Colon (tissue), 2 donors: Measurements from ENCODE around the gene KANSL1L.

Source experiments
- FAIRE-seq: peaks from 2 replicates; lab custom pipeline; 2012; peaks lifted over from hg19 to GRCh38; lab: Jason Lieb, UNC
- donor health status: control.
- donor health status: control.

KANSL1L gene

DNA sequence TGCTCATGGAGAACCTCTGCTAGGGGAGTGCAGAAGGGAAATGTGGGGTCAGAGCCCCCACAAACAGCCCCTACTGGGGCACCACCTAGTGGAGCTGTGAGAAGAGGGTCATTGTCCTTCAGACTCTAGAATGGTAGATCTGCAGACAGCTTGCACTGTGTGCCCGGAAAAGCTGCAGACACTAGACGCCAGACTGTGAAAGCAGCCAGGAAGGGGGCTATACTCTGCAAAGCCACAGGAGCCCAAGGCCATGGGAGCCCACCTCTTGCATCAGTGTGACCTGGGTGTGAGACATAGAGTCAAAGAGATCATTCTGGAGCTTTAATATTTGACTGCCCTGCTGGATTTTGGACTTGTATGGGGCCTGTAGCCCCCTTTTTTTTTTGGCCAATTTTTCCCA, 107.9 kb downstream of the KANSL1L start:
- FAIRE-seq, result no peak

DNA sequence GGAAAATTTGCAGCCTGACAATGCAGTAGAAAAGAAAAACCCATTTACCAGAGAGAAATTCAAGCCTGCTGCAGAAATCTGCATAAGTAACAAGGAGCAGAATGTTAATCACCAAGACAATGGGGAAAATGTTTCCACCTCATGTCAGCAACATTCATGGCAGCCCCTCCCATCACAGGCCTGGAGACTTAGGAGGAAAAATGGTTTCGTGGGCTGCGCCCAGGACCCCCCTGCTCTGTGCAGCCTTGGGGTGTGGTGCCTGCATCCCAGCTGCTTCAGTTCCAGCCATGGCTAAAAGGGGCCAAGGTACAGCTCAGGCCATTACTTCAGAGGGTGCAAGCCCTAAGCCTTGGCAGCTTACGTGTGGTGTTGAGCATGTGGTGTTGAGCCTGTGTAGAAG, 115.4 kb downstream of the KANSL1L start:
- no peak for FAIRE-seq

DNA sequence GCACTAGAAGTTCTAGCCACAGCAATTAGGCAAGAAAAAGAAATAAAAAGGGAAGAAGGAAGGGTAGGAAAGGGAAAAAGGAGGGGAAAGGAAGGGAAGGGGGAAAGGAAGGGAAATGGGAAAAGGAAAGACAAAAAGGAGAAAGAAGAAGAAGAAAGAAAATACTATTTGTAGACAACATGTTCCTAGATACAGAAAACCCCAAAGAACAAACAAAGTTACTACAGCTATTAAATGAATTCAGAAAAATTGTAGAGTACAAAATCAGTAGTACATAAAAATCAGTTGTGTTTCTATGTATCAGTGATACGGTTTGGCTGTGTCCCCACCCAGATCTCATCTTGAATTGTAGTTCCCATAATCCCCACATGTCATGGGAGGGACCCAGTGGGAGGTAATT, 116.5 kb downstream of the KANSL1L start:
- FAIRE-seq, result no peak

DNA sequence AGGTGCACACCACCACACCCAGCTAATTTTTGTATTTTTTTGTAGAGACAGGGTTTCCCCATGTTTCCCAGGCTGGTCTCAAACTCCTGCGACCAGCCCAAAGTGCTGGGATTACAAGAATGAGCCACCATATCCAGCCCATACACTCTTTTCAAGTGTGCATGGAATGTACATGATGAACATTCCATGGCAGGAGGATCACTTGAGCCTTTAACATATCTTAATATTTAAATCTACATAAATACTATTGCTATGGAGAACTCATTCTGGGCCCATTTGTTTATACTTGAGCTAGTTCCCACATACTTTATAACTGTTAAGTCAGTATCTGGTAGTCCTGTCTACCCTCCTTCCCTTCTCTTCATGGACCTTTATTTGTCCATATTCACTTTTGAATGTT, 120.3 kb downstream of the KANSL1L start:
- FAIRE-seq, result no peak

DNA sequence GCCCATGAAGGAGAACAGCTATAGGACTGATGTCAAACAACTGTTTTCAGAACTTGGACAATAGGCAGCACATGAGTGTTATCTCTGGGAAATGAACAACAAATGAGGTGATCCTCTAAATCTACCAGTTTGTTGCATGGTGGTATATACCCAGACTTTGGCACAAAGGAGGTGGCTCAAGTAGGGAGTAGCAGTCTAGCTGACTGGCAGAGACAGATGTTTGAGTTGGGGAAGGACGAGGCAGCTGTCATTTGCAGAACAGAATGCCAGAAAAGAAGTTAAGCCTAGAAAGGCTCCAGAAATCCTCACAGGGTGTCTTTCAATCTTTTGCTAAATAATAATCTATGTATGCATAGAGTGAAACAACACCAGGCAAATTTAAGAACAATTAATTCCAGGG, 121.4 kb downstream of the KANSL1L start:
- no peak for FAIRE-seq

DNA sequence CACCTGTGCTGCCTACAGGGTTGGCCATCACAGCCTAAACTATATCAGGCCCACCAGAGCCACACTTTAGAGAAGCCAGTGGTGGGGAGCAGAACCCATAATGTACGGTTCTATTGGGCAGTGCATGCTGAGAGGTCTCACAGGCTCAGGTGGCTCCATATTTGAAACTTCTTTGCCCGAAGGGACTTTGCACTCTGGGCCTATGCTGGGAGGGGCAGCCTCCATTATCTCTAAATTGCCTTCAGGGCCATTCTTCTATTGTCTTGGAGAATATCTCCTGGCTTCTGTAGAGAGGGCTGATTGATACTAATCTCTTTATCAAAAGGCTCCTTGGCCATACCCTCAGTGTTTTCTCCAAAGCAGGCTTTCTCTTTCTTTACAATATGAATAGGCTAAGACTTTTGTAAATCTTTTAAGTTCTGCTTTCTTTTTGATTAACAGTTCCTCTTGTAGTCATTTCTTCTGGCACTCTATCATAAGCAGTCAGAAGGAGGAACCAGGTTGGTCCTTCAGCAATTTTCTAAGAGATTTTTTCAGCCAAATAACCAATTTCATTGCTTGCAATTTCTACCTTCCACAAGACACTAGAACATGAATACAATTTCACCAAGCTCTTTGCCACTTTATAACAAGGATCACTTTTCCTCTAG, 124.2 kb downstream of the KANSL1L start:
- FAIRE-seq, result no peak

DNA sequence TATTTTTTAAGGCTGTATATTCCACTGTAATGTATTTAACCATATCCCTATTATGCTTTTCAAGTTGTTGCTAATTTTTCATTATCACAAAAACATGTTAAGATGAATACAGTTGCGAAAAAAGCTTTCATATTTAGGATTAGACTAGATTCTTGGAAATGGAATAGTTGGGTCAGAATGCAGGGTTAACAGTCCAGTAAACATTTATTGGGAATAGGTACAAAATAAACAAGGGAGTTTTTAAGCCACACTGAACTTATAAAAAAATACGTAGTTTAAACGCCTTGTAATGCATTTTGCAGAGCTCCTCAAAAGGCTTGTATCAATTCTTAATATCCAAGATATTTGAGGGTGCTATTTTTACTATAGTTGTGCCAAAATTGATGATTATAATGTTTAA, 133.1 kb downstream of the KANSL1L start:
- no peak for FAIRE-seq

DNA sequence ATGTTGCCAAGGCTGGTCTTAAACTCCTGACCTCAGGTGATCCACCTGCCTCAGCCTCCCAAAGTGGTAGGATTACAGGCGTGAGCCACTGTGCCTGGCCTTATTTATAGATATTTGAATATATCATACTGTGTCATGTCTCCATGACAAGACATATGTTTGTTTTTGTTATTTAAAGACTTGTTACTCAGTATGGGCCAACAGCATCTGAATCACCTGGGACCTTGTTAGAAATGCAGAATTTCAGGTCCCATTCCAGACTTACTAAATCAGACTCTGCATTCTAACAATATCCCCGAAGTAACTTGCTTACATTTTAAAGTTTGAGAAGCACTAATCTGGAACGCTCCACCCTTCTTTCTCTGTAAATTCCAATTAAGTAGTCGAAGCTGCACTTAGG, 135.5 kb downstream of the KANSL1L start:
- no peak for FAIRE-seq

DNA sequence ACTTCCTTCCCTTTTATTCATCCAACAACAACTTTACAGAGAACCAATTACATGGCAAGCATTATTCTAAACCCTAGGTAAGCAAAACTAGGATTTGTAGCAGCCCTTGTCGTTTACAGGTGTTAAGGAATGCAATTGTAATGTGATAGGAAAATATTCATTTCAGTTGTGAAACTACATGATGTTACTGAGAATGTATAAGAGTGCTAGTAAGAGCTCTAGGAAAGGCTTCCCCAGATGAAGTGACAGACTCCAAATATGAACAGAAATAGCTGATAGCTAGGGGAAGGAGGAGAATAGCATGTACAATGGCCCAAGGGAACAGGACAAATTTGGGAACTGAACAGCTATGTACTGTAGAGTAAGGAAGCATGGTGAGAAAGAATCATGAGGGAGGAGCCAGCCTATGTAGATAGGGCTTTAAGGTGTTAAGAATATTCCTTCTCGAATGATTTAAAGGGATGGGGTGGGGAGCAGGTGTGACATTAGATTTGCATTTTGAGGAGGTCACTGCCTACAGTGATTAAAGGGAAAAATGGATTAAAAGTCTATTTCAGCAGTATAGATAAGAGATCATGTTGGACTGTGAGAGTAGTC, 137.0 kb downstream of the KANSL1L start:
- no peak for FAIRE-seq

DNA sequence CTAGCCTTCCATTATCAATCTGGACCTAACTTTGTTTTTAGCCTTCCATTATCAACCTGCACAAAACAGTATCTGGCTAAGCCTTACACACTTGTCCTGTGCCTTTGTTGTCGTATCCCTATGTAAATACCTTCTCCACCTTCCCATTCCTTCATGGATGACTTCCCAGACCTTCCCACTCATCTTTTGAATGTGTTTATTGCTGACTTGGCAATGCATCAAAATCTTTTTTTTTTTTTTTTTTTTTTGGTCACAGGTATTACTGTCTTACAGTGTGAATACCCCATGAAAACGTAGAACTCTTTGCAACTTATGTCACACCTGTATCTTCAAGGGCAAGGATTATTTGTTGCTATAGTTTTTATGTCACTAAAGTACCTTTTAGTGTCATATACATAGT, 143.0 kb downstream of the KANSL1L start:
- no peak for FAIRE-seq

DNA sequence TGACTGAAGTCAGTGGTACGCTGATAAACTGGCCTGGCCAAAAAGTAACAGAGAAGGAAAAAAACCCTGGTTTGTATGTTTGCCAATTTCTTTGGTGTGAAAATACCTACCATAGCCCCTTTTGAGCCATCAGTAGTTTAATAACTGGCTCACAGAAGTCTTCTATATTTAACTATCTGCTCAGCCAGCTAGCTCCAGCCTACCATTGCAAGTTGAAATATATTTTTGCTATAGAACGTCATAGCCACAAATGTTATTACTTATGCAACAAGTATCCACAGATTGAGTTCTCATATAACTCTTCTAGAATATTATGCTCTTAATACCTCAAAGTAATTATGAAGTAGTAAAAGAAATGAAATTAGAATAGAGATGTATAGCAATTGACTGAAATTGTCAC, 143.6 kb downstream of the KANSL1L start:
- no peak for FAIRE-seq

DNA sequence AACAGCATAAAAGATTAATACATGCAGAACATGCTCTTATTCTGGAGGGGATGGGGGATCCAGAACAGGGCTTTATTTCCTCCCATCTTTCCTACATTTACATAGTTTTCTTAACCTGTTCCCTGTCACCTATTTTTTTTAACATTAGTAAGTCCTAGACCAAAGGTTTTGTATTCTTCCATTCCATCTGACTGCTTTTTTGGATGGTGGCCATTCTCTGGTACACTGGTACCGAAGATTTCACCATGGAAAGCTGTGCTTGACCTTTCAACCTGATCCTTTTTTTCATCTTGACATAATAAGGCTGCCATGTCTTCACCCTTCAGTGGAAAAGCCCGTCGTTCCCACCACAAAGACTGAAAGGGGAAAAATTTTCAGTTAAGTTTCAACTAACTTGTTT, 148.4 kb downstream of the KANSL1L start:
- FAIRE-seq, result no peak

DNA sequence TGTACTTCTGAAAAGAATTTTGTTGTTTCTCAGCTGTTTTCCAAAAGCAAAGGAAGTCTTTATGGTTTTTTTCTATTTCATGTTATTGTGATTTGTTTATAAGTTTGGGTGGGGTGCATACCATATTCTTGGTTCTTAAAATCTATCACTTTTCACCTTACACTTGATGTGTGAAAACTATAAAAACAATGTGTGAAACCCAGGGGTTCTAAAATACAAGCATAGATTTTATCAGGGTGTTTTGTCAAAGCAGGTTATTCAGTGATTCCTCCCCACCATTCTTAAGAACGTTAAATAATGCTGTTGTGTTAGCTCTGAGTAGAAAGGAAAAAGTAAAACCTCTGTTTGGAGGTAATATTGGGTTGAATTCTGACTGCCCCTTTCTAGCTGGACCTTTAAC, 151.1 kb downstream of the KANSL1L start:
- FAIRE-seq, result peak; percentile 18

DNA sequence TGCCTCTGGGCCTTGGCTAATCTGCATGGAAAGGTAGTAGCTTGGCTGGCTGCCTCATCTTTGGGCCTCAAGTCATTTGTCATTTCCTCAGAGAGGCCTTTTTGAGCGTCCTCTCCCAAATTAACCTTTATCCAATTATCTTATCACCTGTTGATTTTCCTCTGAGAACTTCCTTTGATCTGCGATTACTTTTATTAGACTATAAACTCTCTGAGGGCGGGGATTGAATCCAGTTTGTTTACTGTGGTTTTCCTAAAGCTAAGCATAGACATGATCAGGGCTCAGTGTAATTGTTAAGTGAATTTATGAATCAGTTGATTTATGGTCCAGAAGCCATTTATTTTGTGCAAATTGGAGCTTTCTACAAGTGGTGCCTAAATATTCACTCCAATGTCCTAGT, 161.3 kb downstream of the KANSL1L start:
- FAIRE-seq, result no peak

DNA sequence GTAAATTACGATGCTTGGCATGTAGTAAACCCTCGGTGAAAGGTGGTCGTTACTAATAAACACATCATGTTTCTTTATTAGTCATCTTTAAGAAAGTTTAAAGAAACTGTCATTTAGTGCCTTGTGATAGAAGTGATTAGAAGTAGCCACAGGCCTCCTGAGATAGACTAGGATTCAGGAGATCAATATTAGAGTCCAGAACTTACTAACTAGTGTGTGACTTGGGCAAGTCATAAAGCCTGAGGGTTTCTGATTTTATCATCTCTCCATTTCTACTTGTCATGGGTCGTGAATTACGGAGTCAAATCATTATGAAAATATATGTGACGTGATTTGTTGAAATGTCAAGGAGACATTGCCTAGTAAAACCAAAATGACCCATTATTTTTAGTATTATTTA, 162.1 kb downstream of the KANSL1L start:
- no peak for FAIRE-seq

DNA sequence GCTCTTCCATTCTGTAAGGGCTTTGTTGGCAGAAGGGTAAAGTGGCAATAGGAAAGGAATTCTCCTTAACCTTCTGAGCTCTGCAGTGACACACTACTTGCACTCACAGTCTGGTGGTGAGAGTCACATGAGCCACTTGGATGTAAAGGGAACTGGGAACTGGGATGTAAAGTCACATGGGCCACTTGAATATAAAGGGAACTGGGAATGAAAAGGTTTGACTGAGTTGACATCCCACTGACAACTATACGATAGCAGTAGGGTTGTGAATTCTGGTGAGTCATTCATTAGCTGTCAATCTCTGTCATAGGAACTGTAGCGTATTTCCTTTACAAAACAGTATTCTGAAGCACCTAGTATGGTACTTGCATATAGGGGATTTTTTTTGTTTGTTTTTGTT, 163.3 kb downstream of the KANSL1L start:
- no peak for FAIRE-seq

DNA sequence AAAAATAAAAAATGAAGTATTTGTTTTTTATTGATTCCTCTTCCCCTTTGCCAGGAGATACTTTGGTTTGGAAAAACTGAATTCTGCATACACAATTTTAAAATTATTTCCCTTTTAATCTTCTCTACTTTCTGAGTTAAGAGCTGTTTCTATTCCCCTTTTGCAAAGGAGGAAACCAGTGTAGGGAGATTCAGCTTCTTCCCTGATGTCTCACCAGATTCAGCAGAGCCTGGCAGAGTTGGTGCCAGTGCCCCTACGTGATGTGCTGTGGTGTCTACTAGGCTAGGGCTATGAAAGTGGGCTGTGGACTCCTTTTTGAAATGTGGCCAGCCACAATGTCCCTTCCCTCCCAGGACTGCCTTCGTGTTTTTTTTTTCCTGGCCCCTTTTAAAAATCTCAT, 166.3 kb downstream of the KANSL1L start:
- FAIRE-seq, result no peak

DNA sequence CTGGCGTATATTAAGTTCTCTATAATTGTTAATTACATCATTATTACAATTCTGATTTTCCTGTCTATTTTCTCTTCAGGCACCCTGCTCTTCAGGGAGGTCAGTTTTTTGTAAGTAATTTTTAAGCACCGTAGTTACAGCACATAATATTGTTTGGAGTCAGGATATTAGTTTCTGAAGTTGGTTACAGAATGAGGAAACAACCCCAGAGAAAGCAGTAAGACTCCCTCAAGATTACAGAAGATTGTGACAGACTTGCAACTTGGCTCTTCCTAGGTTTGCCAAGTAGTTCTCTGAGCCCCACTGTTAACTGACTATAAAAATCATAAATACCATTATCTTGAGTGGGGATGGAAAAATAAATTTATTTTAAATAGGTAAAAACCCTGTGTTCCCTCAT, 167.8 kb downstream of the KANSL1L start:
- FAIRE-seq, result no peak

DNA sequence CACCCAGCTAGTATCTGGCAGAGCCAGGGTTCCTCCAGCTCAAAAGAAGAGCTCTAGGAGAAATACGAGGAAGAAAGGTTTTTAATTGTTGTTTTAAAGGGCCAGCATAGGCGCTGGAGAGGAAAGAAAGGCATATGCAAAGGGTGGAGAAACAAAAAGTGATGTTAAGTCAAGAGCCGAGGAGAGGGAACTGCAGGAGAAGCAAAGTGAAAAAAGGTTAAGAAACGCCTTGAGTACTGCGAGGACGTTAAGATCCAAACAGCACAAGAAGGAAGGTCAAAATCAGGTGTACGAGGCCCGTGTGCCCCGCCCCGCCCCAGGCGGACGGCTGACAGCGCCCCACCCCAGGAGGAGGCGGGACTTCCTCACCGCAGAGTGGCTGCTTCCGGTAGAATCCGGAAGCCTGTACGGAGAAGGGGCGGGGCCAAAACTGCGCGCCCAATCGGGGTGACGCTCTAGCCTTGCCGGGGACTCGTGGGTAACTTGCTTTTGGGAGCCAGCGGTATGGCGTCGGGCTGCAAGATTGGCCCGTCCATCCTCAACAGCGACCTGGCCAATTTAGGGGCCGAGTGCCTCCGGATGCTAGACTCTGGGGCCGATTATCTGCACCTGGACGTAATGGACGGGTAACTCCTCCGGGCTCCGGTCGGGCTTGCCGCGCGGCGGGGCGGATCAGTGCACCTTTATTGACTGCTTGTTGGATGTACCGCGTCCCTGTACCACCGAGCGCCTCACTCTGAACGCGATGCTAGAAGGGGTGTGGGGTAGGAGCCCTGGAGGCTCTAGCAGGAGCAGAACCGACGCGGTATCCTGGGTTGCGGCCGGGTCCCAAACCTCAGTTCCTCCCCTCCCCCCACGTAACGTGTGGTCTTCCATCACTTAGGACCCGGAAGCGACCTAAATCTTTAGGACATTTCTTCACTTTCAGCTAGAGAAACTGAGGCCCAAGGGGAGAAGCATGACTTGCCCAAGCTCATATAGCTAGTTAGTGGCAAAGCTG, 168.8 kb downstream of the KANSL1L start, which contains the start of gene RPE:
RPE (plus strand) TSS at position 481 of the 1,000 bp plus-strand sequence; CDS start at position 505, 24 bp downstream.
- no peak for FAIRE-seq

DNA sequence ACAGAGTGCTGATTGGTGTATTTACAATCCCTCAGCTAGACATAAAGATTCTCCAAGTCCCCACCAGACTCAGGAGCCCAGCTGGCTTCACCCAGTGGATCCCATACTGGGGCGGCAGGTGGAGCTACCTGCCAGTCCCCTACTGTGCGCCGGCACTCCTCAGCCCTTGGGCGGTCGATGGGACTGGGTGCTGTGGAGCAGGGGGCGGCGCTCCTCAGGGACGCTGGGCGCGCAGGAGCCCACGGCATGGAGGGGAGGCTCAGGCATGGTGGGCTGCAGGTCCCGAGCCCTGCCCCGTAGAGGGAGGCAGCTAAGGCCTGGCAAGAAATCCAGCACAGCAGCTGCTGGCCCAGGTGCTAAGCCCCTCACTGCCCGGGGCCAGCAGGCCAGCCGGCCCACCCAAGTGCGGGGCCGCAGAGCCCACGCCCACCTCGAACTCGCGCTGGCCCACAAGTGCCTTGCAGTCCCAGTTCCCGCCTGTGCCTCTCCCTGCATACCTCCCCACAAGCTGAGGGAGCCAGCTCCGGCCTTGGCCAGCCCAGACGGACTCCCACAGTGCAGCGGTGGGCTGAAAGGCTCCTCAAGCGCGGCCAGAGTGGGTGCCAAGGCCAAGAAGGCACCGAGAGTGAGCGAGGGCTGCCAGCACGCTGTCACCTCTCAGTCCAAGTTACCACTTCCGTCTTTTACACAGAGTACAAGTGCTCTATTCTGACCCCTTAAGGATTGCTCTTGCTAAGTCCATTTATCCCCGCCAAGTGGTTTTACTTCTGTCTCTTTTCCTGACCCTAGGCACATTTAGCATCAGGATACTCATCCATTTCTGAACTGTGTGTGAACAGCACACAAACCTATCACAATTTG, 170.5 kb downstream of the KANSL1L start:
- FAIRE-seq, result no peak

DNA sequence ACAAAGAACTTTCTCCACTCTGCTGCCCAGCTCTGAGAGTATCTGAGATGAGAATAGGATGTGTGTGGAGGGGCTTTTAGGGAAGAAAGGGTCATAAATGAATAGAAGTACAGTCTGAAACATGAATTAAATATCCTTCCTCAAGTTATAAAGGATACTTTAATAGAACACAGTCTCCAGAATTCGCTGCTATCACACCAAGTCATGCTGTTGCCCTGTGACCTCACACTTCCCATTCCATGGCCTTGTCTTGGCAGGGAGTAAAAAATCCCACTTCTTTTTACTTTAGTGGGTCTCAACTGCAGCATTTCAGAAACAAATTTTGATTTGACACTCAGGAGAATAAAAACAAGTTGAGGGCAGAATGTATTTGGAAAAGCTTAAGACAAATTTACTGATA, 172.6 kb downstream of the KANSL1L start:
- FAIRE-seq, result no peak

DNA sequence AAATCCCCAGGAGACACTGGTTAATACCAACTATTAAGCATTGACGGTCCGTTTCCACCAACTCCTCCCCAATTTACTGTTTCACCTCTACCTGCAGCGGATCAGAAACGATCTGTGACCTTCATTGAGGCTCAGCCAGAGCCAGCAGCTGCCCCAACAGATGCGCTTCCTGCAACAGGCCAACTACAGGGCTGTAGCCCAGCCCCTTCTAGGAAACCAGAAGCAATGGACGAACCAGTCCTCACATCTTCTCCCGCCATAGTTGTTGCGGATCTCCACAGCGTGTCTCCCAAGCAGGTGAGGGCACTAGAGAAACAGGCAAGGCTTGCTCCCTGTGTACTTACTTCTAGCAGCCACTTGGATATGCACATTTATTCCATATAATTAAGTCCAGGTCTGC, 177.2 kb downstream of the KANSL1L start:
- FAIRE-seq, result no peak
